ENCODE data around the gene MBOAT7. TPM values are rescaled to one million over a fixed set of nuclear protein-coding genes. Genes with fewer than 3 reads are reported as not detected.

Gene MBOAT7
- polyA plus RNA-seq, 2 of the 4 experiments (the other 2 are of a cell fraction), result 42.1 to 142 TPM

DNA sequence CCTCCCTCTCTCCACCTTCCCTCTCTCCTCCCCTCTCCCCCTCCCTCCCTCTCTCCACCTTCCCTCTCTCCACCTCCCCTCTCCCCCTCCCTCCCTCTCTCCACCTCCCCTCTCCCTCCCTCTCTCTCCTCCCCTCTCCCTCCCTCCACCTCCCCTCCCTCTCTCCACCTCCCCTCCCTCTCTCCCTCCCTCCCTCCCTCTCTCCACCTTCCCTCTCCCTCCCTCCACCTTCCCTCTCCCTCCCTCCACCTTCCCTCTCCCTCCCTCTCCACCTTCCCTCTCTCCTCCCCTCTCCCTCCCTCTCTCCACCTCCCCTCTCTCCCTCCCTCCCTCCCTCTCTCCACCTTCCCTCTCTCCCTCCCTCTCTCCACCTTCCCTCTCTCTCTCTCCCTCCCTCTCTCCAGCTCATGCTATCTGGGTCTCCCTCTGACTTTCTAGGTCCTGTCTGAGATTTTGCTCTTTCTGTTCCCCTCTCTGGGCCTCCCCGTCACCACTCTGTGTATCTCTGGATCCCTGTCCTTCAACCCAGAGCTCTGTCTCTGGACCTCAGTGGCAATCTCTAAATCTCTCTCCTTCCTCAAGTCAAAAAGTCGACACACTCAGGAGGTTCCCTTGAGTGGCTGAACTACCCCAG lies 55.3 kb downstream of the MBOAT7 start (continued):
- TF ChIP-seq FOSL2 (IDR thresholded peaks at IDR 0.05) (no peak), FOSL2 (CRISPR knock-in tag; IDR thresholded peaks at IDR 0.05) (no peak), ZFP36 (IDR thresholded peaks at IDR 0.05; ENCODE audit: borderline replicate concordance, partially characterized antibody) (no peak), FOSB (CRISPR knock-in tag; IDR thresholded peaks at IDR 0.05) (no peak)

GRCh38 chr19:54133312-54133956 lies 55.9 kb downstream of the MBOAT7 start:
- H3K27ac ChIP-seq, result no peak overlapping the region
- CTCF ChIA-PET, result interaction anchor here (0.7 kb wide), 1 partner anchor 99 kb away, joined by 3 read pairs; no protein-coding TSS in a partner anchor
- DNase-seq (ENCODE audit: low read depth in 1 of 2, low spot score in 1 of 2) (peak in 1 of 2 experiments; percentile 89), ATAC-seq (peak in 1 of 2 experiments; percentile 70; a peak in 3 of 6 replicates), FAIRE-seq (no peak)
- no peaks in the 10 kb centered on the region for H3K9me3 ChIP-seq
- H3K4me1 ChIP-seq, result peaks cover 6% of the 10 kb centered on the region; the same call in 2 of the 3 replicates
- no peak overlapping the region for H3K4me3 ChIP-seq
- POLR2A ChIA-PET, result no interaction called here
- no peak for TF ChIP-seq RCOR1 (IDR thresholded peaks at IDR 0.05; ENCODE audit: low read depth, low read length)
- TF ChIP-seq SMC3 (IDR thresholded peaks at IDR 0.05), result no peak
- no peak for TF ChIP-seq HMGXB4 (CRISPR knock-in tag; IDR thresholded peaks at IDR 0.05; ENCODE audit: borderline replicate concordance)
- no peak for TF ChIP-seq NFE2L2 (conservative IDR thresholded peaks at IDR 0.05; ENCODE audit: low read length)
- TF ChIP-seq MAZ (IDR thresholded peaks at IDR 0.05; ENCODE audit: borderline replicate concordance, low read depth, low read length), result 0 out of 2 replicates have a peak, but pooled peaks have one; percentile 41
- TF ChIP-seq CTCF (IDR thresholded peaks at IDR 0.05), result no peak
- TF ChIP-seq RFX5 (IDR thresholded peaks at IDR 0.05), result no peak
- no peak for TF ChIP-seq POLR2A (IDR thresholded peaks at IDR 0.05; ENCODE audit: low read length)
- no peak for TF ChIP-seq ESRRA (IDR thresholded peaks at IDR 0.05; ENCODE audit: borderline replicate concordance, low read length)
- no peak for TF ChIP-seq EP300 (IDR thresholded peaks at IDR 0.05)
- TF ChIP-seq RARB (CRISPR knock-in tag; IDR thresholded peaks at IDR 0.05), result no peak
- TF ChIP-seq FOXS1 (CRISPR knock-in tag; IDR thresholded peaks at IDR 0.05), result no peak
- TF ChIP-seq HOXB5 (CRISPR knock-in tag; IDR thresholded peaks at IDR 0.05), result no peak
- TF ChIP-seq POLR2AphosphoS2 (conservative IDR thresholded peaks at IDR 0.05; ENCODE audit: low read length), result peak; percentile 80; the same call in 1 of the 2 replicates
- TF ChIP-seq, protein P1, sequence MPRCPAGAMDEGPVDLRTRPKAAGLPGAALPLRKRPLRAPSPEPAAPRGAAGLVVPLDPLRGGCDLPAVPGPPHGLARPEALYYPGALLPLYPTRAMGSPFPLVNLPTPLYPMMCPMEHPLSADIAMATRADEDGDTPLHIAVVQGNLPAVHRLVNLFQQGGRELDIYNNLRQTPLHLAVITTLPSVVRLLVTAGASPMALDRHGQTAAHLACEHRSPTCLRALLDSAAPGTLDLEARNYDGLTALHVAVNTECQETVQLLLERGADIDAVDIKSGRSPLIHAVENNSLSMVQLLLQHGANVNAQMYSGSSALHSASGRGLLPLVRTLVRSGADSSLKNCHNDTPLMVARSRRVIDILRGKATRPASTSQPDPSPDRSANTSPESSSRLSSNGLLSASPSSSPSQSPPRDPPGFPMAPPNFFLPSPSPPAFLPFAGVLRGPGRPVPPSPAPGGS (IDR thresholded peaks at IDR 0.05), result no peak
- TF ChIP-seq ATOH8 (CRISPR knock-in tag; IDR thresholded peaks at IDR 0.05; ENCODE audit: low read depth), result no peak
- 76% methylated on average over 10 of the region's 10 CpGs for WGBS (ENCODE audit: missing lambda C conversion rate)
- no peak overlapping the region for H3K4me2 ChIP-seq

All from A549 (cell line).